ENCODE measurements around the gene DTNB. TPM values are rescaled to one million over a fixed set of nuclear protein-coding genes. Genes with fewer than 3 reads are reported as not detected.

DTNB gene
- total and polyA plus RNA-seq, 7 donors = 2.4 to 7.8 (median 4.8) TPM

GRCh38 chr2:25358249-25358815 lies 315.0 kb downstream of the DTNB start:
- Histone ChIP-seq H3K27me3 (no peaks in the 10 kb centered on the region), H3K9me3 (no peaks in the 10 kb centered on the region), H3K4me1 (peaks cover 0 to 11% (median 10%) of the 10 kb centered on the region in 4 donors), H3K36me3 (no peaks in the 10 kb centered on the region), H3K4me3 (no peak overlapping the region), H3K27ac (no peak overlapping the region)
- TF ChIP-seq POLR2AphosphoS5 (IDR thresholded peaks at IDR 0.05) = no peak
- no peak for TF ChIP-seq CTCF (IDR thresholded peaks at IDR 0.05)
- TF ChIP-seq EP300 (IDR thresholded peaks at IDR 0.05) = no peak
- TF ChIP-seq POLR2A (IDR thresholded peaks at IDR 0.05) = no peak
- intact Hi-C loops (cut with DNase I) = no loop called here
- 93 to 94% methylated on average over 6 of the region's 6 CpGs for WGBS, 2 donors
- DNase-seq = no peak

DNA sequence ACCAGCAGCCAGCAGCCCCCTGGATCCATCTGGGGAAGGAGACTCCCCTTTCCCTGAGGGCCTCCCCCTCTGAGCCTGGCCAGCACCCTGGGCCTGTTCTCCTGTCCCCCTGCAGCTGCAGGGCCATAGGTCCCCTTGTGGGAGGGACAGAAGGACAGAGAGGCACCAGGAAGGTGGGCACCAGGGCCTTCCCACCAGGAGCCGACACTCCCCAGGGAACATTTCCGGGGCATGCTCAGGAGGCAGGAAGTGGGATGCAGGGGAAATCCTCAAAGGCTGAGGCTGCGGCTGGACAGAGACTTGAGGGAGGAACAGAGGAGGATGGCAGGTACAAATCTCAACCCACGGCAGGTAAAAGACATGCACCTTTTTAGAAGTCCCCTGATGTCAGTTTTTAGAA lies 317.3 kb downstream of the DTNB start:
- Histone ChIP-seq H3K4me1 (no peaks in the 10 kb centered on the region), H3K27ac (no peak overlapping the region), H3K9me3 (no peaks in the 10 kb centered on the region), H3K27me3 (no peaks in the 10 kb centered on the region), H3K36me3 (no peaks in the 10 kb centered on the region), H3K4me3 (no peak overlapping the region)
- TF ChIP-seq POLR2A (IDR thresholded peaks at IDR 0.05) (no peak), CTCF (IDR thresholded peaks at IDR 0.05) (no peak), EP300 (IDR thresholded peaks at IDR 0.05) (no peak), POLR2AphosphoS5 (IDR thresholded peaks at IDR 0.05) (no peak)
- intact Hi-C loops (cut with DNase I) = no loop called here
- no peak for DNase-seq
- 72 to 75% methylated on average over 4 of the region's 4 CpGs for WGBS, 2 donors

DNA sequence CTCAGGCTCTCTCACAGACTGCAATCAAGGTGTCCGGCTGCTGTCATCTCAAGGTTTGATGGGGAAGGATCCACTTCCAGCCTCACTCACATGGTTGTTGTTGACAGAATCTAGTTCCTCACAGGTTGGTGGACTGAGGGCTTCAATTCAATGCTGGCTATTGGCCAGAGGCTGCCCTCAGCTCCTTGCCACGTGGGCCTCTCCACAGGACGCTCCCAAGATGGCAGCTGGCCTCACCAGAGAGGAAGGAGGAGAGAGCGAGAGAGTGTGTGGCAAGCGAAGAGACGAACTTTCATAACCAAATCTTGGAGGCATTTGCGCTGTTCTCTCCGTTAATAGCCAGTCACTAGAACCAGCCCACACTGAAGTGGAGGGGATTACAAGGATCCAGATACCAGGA lies 318.1 kb downstream of the DTNB start:
- no peaks in the 10 kb centered on the region for H3K9me3 ChIP-seq
- H3K4me1 ChIP-seq = no peaks in the 10 kb centered on the region
- TF ChIP-seq POLR2AphosphoS5 (IDR thresholded peaks at IDR 0.05) (no peak), POLR2A (IDR thresholded peaks at IDR 0.05) (no peak), CTCF (IDR thresholded peaks at IDR 0.05) (no peak), EP300 (IDR thresholded peaks at IDR 0.05) (no peak)
- no peak overlapping the region for H3K27ac ChIP-seq
- intact Hi-C loops (cut with DNase I) = no loop called here
- no peaks in the 10 kb centered on the region for H3K27me3 ChIP-seq
- WGBS, 2 donors = 88 to 92% methylated on average over 8 of the region's 8 CpGs
- no peaks in the 10 kb centered on the region for H3K36me3 ChIP-seq
- no peak for DNase-seq
- H3K4me3 ChIP-seq = no peak overlapping the region

DNA sequence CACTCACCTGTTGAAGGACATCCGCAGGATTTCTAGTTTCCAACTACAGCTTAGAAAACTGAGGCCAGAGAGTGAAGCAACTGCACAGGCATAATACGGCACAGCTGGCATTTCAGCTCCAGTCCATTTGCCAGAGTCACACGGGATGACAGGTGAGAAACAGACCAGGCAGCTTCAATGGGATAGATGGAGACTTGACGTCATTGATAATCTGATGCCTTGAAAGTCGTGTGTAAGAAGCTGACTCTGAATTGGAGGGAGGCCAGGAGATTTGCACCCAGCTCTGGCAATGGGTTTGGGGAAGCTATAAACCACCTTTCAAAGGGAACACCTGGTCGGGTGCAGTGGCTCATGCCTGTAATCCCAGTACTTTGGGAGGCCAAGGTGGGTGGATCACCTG lies 319.3 kb downstream of the DTNB start:
- Histone ChIP-seq H3K27me3 (no peaks in the 10 kb centered on the region), H3K4me1 (peaks cover 0 to 5% (median under 1%) of the 10 kb centered on the region in 4 donors), H3K9me3 (no peaks in the 10 kb centered on the region), H3K27ac (no peak overlapping the region), H3K36me3 (no peaks in the 10 kb centered on the region), H3K4me3 (no peak overlapping the region)
- TF ChIP-seq POLR2AphosphoS5 (IDR thresholded peaks at IDR 0.05) = no peak
- no peak for DNase-seq
- 57 to 85% methylated on average over 6 of the region's 6 CpGs for WGBS, 2 donors
- intact Hi-C loops (cut with DNase I) = no loop called here

DNA sequence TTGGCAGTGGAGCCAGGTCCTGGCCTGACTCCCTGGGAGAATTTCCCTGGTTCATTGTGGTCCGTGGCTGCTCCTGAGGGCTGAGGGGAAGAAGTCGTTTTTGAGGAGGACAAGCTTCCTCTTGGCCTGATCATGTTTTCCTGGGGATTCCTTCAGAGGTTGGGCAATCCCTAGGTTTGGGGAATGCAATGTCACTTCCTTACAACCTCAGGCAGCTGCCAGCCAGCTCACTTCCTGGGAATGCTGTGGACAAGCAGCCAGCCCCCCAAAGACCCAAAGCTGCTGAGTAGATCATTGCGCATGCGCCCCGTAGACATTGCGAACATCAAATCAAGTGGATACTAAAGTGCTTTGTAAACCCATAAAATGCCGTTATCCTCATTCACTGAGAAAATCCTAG lies 324.0 kb downstream of the DTNB start:
- Histone ChIP-seq H3K27me3 (no peaks in the 10 kb centered on the region), H3K4me1 (peaks cover 0 to 17% (median 14%) of the 10 kb centered on the region in 4 donors), H3K4me3 (no peak overlapping the region), H3K36me3 (no peaks in the 10 kb centered on the region), H3K27ac (no peak overlapping the region), H3K9me3 (no peaks in the 10 kb centered on the region)
- no peak for DNase-seq
- intact Hi-C loops (cut with DNase I) = no loop called here
- TF ChIP-seq POLR2AphosphoS5 (IDR thresholded peaks at IDR 0.05) (no peak), CTCF (IDR thresholded peaks at IDR 0.05) (no peak), EP300 (IDR thresholded peaks at IDR 0.05) (no peak), POLR2A (IDR thresholded peaks at IDR 0.05) (no peak)
- 74 to 79% methylated on average over 7 of the region's 7 CpGs for WGBS, 2 donors
